NCI-H345 treated with DMSO at 0.1 percent for 48 hours (cell line): ENCODE measurements around the gene SMIM45.

Source experiments
- DNase-seq: peaks from one replicate; lab custom pipeline; 2025; ENCODE audit not compliant: unreplicated experiment; lab: John Stamatoyannopoulos, UW

Gene SMIM45

GRCh38 chr22:41951898-41952474 lies at the start of gene SMIM45:
Gene SMIM45, plus strand, starts transcription at chr22:41952150.
- no peak for DNase-seq

GRCh38 chr22:41902932-41903421 lies 49.0 kb upstream of the SMIM45 start:
- no peak for DNase-seq

- DNase-seq: no peak
Measured at GRCh38 chr22:41904450-41905410, 47.2 kb upstream of the SMIM45 start.

- DNase-seq: no peak
Measured at GRCh38 chr22:41905411-41906202, 46.3 kb upstream of the SMIM45 start.

- no peak for DNase-seq
Measured at GRCh38 chr22:41906822-41907221, 45.1 kb upstream of the SMIM45 start.

GRCh38 chr22:41907436-41908401 lies 44.2 kb upstream of the SMIM45 start:
- DNase-seq: no peak

GRCh38 chr22:41908411-41909309 lies 43.3 kb upstream of the SMIM45 start:
- no peak for DNase-seq

- no peak for DNase-seq
Measured at GRCh38 chr22:41909310-41910049, 42.5 kb upstream of the SMIM45 start.

- DNase-seq: no peak
Measured at GRCh38 chr22:41910050-41911000, 41.6 kb upstream of the SMIM45 start.

GRCh38 chr22:41911001-41911611 lies 40.8 kb upstream of the SMIM45 start:
- no peak for DNase-seq

- DNase-seq: no peak
Measured at GRCh38 chr22:41912338-41913039, 39.5 kb upstream of the SMIM45 start.

GRCh38 chr22:41913040-41913719 lies 38.8 kb upstream of the SMIM45 start:
- DNase-seq: no peak

GRCh38 chr22:41913842-41914534 lies 38.0 kb upstream of the SMIM45 start:
- DNase-seq: no peak

GRCh38 chr22:41914611-41915034 lies 37.3 kb upstream of the SMIM45 start:
- no peak for DNase-seq
